Measurements from ENCODE around the gene ZCCHC3.

The ZCCHC3 gene

DNA sequence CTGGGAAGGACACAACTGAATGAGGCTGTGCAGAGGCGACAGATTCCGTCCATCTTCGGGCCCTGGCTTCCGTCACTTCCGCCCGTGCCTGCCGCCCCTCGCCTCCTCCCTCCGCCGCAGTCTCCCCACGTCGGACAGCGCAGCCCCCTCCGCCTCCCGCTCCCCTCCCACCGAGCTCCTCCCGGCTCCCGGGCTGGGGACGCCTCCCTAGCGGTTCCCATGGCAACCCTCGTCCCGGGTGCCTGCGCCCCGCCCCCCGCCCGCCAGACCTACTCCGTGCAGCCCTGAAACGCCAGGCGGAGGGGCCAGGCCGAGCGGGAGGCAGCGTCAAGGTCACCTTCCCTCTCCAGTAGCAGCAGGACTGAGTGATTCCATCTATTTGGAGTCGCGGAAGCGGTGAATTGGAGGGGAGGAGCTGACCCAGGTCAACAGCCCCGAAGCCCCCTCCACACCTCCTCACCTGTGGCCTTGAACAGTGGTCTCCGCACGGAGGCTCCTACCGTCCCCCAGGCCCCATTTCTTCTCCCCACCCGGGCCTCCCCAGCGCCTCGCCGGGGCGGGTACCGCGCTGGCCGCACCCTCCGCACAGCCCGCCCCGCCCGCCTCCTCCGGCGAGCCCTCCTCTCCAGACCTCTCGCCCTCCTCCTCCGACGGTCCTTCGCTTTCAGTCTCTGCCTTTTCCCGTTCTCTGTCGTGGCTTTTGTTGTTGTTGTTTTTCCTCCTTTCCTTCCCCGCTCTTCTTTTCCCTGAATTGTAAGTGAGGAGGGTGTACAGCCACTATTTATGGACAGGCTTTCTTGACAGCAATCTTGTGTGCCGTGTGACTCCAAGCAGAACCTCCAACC, 50.5 kb downstream of the ZCCHC3 start:
- DNase-seq = peak; percentile 90

DNA sequence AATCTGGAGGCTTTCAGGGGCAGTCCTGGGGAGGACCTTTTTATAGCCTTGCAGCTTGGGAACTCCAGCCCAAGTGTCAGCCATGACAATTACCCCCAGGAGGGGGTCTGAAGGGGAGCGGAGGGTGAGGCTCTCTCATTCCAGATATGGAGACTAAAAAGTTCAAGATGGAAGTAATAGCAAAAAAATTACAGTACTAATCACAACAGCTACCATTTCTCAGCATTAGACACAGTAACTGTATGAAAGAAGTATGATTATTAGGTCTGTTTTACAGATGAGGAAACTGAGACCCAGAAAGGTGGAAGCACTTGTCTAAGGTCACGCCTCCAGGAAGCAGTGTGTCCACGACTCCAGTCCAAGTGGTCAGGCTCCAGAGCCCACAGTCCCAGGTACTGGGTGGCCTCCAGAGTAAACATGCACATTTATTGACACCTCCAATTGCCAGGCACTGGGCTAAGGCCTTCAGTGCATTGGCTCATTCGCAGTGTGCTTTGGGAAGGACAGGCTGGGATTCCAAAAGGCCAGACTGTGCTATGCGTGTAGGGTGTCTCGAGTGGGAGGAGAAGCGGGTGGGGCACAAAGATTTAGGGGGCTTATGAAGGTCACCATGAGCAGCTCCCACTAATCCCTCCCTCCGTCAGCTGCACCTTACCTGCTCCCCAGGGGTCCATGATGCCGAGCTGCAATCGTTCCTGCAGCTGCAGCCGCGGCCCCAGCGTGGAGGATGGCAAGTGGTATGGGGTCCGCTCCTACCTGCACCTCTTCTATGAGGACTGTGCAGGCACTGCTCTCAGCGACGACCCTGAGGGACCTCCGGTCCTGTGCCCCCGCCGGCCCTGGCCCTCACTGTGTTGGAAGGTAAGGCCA, 51.8 kb downstream of the ZCCHC3 start:
- no peak for DNase-seq
